NCI-H2081 (cell line): ENCODE data around the gene CACNA1H.
A peak's percentile ranks its signal among the peaks of the same experiment; 100 is the strongest.
"Not testable (repeated sequence)": the region's sequence is repeated elsewhere in the genome, so short reads cannot be mapped to it uniquely, and the experiment has no call there.

ENCODE experiments used
- DNase-seq, 2 experiments: peaks; one replicate each; lab custom pipeline; 2025; lab: John Stamatoyannopoulos, UW

The CACNA1H gene

GRCh38 chr16:1175566-1176279 lies 22.8 kb downstream of the CACNA1H start:
- no peak for DNase-seq

- DNase-seq = no peak
These were observed 23.5 kb downstream of the CACNA1H start for GRCh38 chr16:1176280-1176897.

GRCh38 chr16:1177053-1177452 lies 24.1 kb downstream of the CACNA1H start:
- no peak for DNase-seq

GRCh38 chr16:1177750-1178149 lies 24.8 kb downstream of the CACNA1H start:
- DNase-seq = no peak

- no peak for DNase-seq
These were observed 25.5 kb downstream of the CACNA1H start for GRCh38 chr16:1178295-1178910.

- DNase-seq = no peak
These were observed 27.9 kb downstream of the CACNA1H start for GRCh38 chr16:1180549-1181403.

- DNase-seq = no peak
These were observed 28.8 kb downstream of the CACNA1H start for GRCh38 chr16:1181404-1182315.

GRCh38 chr16:1182316-1182671 lies 29.4 kb downstream of the CACNA1H start:
- no peak for DNase-seq

- DNase-seq = no peak
These were observed 30.3 kb downstream of the CACNA1H start for GRCh38 chr16:1182950-1183907.

GRCh38 chr16:1184156-1184868 lies 31.4 kb downstream of the CACNA1H start:
- no peak for DNase-seq

GRCh38 chr16:1184980-1185379 lies 32.1 kb downstream of the CACNA1H start:
- no peak for DNase-seq

GRCh38 chr16:1185460-1186207 lies 32.7 kb downstream of the CACNA1H start:
- not testable (repeated sequence) for DNase-seq

- DNase-seq = no peak
These were observed 35.7 kb downstream of the CACNA1H start for GRCh38 chr16:1188432-1189189.

- DNase-seq = no peak
These were observed 36.5 kb downstream of the CACNA1H start for GRCh38 chr16:1189455-1189854.

- not testable (repeated sequence) for DNase-seq
These were observed 37.9 kb downstream of the CACNA1H start for GRCh38 chr16:1190789-1191188.

GRCh38 chr16:1192384-1193073 lies 39.6 kb downstream of the CACNA1H start:
- DNase-seq = no peak

GRCh38 chr16:1193143-1193824 lies 40.4 kb downstream of the CACNA1H start:
- peak; percentile 36 to 82 for DNase-seq
